GM21619 (cell line): Measurements from ENCODE around the gene HIVEP1.

Source experiments
- ATAC-seq: cut with Tn5 transposase; IDR thresholded peaks from one replicate; pipeline ENCODE4 v1.9.1; 2021; ENCODE audit not compliant: unreplicated experiment

The HIVEP1 gene

DNA sequence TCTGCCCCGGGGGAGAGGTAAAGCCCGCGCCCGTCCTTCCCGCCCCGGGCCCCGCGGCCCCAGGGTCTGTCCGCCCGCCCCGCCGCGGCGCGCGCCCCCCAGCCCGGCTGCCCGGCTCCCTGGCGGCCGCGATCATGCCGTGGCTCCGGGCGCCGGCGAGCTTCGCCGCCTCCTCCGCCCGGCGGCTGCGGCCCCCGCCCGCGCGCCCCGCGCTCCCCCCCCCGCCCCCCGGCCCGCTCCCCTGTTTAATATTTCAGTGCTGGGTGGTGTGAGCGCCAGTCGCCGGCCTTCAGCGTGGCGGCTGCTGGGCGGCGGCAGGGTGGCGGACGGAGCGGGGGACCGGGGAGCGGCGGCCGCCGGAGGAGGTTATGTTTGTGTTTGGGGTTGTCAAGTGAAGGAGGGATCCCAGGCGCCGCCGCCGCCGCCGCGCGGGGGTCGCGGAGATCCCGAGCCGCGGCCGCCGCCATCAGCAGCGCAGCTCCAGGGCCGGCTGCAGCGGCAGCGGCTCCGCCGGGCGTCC, at the start of gene HIVEP1:
HIVEP1 (plus strand) TSS at position 275 of the 520 bp plus-strand sequence. CDS start 3,317 bp downstream, outside the sequence.
- ATAC-seq, result peak; percentile 0

DNA sequence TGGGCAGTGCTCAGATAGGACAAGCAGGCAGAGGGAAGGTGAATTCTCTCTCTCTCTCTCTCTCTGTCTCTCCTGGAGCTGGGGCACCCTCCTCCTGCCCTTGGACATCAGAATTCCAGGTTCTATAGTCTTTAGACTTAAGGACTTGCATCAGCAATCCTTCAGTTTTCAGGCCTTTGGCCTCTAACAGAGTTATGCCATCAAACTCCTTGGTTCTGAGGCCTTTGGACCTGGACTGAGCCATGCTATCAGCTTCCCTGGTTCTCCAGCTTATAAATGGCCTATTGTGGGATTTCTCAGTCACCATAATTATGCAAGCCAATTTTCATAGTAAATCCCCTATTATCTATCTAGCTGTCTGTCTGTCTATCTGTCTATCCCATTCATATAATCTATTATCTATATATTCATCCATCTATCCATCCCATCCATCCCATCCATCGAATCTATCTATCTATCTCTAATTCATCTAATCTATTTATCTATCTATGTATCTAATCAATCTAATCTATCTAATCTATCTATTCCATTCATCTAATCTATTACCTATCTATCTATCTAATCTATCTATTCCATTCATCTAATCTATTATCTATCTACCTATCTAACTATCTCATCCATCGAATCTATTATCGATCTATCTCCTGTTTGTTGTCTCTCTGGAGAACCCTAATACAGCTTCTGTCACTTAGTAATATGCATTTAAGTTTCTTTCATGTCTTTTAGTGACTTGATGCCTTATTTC, 48.2 kb upstream of the HIVEP1 start:
- no peak for ATAC-seq

DNA sequence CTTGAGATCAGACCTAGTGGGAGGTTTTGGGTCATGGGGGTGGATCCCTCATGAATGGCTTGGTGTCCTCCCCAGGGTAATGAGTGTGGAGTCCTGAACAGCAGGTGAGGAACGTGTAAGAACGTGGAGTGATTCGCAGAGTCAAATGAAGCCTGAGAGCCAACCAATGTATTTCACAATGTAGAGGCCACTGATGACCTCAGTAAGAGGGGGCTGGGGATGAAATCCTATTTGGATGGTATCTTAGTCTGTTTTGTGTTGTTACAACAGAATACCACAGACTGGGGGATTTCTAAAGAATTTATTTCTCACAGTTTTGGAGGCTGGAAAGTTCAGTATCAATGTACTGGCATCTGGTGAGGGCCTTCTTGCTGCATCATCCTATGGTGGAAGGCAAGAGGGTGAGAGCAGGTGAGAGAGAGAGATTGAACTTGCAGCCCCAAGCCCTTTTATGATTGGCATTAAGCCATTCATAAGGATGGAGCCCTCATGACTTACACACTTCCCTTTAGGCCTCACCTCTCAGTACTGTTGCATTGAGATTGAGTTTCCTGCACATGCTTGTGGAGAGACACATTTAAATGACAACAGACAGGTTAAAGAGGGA, 47.3 kb upstream of the HIVEP1 start:
- no peak for ATAC-seq

DNA sequence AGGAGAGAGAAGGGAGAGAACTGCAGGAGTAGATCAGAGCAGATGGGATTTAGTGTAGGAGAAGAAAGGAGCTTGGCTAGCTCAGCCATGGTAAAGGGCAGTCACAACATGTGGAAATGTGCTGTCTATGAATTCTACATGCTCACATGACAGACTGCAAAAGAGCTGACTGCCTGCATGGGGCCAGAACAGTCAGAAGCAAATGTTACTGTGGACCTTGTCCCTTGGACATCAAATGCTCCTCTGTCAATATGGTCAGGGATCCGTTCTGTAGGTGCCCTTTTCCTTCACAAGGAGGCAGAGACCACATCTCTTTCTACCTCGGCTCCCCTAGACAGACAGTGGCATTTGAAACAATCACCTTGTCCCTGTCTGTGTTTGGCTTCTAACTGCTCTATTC, 46.6 kb upstream of the HIVEP1 start:
- ATAC-seq, result no peak

- peak; percentile 89 for ATAC-seq
Measured at GRCh38 chr6:11968241-11968806, 43.8 kb upstream of the HIVEP1 start.

- ATAC-seq, result no peak
Measured at GRCh38 chr6:11969092-11969491, 43.0 kb upstream of the HIVEP1 start.

DNA sequence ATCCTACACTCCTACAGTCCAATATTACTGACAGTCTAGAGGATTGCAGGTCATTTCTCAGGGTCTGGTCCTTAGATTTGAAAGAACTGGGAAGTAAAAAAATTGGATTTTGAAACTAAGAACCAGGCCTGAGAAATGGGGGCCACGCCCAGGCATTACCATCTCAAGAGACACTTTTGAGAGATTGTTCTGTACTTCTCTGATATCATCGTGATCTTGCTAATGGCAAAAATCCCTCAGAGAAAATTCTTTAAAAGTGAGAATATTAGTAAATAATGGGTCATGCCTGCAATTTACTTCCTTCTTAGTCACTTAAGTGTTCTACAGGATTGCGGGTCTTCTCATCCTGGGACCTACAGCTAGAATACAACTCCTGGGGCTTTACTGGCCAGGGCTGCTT, 42.0 kb upstream of the HIVEP1 start:
- ATAC-seq, result no peak

- ATAC-seq, result no peak
Measured at GRCh38 chr6:11971154-11971553, 41.0 kb upstream of the HIVEP1 start.

DNA sequence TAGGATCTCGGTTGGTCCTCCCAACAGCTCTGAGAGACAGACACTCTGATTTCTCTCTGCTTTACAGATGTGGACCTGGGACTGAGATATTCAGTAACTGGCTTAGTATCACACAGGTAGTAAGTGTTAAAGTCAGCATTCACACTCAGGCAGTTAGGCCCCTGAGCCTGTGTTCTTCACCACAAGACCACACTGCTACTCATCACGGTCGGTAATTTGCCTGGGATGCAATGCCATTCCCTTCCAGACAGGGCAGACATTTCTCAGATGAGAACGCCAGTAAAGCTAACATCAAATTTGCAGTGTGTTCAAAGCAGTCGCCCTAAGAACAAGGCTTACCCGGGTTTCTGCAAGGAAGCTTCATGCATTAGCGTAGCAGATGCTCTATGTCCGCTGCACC, 39.8 kb upstream of the HIVEP1 start:
- no peak for ATAC-seq

DNA sequence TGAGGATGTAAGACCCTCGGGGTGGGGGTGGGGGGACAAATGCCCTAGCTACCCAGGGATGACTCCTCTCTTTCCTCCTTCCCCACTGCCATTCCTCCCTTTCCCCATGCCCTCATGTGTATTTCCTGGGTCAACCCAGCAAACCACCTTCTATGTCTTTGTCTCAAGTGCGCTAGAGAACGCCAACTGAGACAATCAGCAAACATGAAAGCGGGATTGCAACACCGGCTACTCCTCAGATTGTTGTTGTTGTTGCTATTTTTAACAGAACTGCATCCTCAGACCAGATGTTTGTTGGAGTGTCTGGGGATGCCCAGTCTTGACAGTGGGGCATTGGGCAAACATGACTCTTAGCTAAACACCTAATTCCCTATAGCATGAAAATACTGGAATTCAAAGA, 39.3 kb upstream of the HIVEP1 start:
- ATAC-seq, result no peak

GRCh38 chr6:11973238-11973637, 38.9 kb upstream of the HIVEP1 start:
- ATAC-seq, result no peak

- no peak for ATAC-seq
Measured at GRCh38 chr6:11974089-11974488, 38.0 kb upstream of the HIVEP1 start.

DNA sequence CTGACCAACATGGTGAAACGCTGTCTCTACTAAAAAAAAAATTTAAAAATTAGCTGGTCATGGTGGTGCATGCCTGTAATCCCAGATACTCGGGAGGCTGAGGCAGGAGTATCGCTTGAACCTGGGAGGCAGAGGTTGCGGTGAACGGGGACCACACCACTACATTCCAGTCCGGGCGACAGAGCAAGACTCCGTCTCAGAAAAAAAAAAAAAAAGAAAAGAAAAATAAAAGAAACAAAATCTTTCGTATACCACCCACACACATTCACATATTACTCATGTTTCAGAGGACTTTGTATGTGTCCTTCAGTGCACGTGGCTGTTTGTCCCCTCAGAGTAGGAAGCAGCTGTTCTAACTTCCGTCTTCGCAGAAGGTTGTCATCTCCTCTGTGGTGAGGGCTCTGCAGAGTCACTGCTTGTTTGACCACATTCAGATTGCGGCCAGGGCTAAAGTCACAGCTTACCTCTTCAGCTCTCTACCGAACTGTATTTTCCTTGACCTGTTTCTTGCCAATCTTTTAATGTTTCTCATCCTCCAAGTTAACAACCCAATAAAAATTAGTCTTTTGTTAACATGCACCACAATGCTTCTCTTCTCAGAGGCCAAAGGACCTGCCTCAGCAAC, 36.6 kb upstream of the HIVEP1 start:
- peak; percentile 92 for ATAC-seq

DNA sequence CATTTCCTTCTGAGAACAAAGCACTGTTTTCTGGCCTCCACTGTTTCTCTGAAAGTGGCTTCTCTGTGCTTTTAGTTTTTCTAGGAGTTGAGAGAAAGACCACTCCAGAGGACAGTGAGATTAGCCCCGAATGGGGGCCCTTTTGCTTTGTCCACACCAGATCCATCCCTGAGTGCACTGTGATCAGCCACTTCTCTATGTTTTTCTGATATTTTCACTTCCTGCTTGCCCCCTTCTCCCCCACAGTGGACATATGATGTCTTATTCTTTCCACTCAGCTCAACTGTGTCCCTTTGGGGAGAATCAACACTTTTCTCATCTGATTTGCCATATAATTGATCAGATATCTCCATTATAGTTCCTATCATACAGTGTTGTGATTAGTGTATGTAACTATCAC, 35.6 kb upstream of the HIVEP1 start:
- no peak for ATAC-seq

DNA sequence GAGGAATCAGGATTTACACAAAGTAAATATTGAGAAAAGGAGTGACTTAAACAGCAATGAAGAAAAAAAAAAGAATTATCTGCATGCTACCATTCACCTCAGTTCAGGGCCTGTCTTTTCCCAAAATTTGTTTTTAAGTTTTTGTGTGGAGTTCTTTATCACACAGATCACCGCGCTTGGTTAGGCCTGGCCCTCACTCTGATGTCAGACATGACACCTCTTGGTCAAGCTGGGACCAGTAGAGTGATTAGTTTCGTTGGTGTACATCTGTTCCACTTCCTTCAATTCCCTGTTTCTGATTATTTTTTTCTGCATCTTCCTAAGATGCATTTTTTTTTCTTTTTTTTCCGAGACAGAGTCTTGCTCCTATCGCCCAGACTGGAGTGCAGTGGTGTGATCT, 34.9 kb upstream of the HIVEP1 start:
- ATAC-seq, result no peak

DNA sequence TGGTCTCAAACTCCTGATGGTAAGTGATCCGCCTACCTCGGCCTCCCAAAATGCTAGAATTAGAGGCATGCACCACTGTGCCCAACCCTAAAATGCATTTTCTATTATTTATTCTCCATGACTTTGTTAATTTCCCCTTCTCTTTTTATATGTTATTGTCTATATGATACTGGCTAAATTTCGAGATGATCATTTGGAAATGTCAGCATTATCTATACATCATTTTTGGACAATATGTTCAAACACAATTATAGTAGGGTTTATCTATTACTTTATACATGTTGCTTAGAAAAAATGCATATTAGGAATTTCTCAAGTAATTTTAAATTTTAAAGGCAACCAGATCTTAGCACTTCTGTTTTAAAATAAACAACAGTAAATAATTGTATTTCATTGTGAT, 34.4 kb upstream of the HIVEP1 start:
- no peak for ATAC-seq

- ATAC-seq, result no peak
Measured at GRCh38 chr6:11978169-11978987, 33.7 kb upstream of the HIVEP1 start.

DNA sequence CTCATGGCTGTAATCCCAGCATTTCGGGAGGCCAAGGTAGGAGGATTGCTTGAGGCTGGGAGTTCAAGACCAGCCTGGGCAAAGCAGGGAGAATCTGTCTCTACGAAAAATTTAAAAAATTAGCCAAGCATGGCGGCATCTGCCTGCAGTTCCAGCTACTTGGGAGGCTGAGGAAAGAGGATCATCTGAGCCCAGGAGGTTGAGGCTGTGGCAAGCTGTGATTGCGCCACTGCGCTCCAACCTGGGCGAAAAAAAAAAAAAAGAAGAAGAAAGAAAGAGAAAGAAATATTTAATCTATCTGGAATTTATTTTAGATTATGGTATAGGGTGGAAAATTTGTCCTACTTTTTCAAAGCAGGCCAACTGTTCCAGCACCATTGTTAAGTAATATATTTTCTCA, 32.2 kb upstream of the HIVEP1 start:
- no peak for ATAC-seq

DNA sequence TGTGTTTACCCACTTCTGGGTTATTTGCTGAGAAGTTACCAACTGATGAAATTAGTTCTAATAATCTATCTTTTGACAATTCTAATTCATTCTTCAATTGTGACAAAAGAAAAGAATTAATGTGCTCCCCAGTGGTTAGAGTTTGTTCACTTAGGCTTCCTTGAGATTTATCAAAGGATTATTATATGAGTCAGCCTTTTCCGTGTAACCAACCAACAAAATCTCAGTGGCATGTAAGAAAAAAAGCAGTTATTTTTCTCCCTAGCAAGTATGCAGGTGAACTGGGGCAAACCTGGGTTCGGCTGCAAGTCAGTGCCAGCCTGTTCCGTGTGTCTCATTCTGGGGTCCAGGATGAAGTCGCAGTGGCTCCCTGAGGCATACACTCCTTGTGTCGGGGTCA, 28.8 kb upstream of the HIVEP1 start:
- no peak for ATAC-seq

DNA sequence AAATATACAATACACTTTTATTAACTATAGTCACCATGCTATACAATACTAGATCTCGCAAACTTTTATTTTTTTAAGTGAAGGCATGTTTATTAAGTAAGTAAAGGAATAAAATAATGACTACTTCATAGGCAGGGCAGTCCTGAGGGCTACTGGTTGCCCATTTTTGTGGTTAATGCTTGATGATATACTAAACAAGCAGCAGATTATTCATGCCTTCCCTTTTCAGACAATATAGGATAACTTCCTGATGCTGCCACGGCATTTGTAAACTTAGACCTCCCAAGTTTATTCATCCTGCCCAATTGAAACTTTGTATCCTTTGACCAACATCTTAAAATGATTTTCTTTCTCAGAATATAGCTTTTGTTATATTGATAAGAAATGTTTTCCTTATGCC, 24.7 kb upstream of the HIVEP1 start:
- no peak for ATAC-seq

GRCh38 chr6:11989386-11989785, 22.7 kb upstream of the HIVEP1 start:
- ATAC-seq, result no peak
